ENCODE measurements around the gene SOX13. TPM values are rescaled to one million over a fixed set of nuclear protein-coding genes. Genes with fewer than 3 reads are reported as not detected.

SOX13 gene
- total and polyA plus RNA-seq, 2 of the 4 experiments (the other 2 are of a cell fraction) = 0.54 to 3.5 TPM

DNA sequence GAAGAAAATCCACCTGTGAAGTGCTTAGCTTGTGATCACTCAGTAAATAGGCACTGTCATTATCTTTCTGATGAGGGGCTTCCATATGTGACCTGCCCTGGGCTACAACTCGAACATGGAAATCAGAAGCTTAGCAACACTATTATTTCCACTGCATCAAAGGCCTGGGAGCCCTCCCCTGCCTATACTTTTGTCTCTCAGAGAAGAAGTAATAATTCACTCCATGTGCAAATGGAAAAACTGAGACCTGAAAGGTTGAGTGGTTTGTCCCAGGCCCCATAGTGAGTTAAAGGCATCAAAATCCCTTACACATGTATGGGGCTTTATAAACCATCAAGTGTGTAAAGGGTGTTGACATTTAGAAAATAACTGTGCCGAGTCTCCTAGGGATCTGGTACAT, 20.9 kb downstream of the SOX13 start:
- Histone ChIP-seq H2AFZ (replicated peaks; ENCODE audit: low read length, poor library complexity) (no peak overlapping the region), H2BK15ac (ENCODE audit: low read depth, low read length) (no peak overlapping the region), H3K18ac (ENCODE audit: low read depth, low read length) (no peak overlapping the region), H2BK20ac (ENCODE audit: low read depth, low read length) (no peak overlapping the region), H2AK5ac (ENCODE audit: low read depth, low read length) (no peak overlapping the region), H3K9ac (ENCODE audit: low read depth, low read length) (no peak overlapping the region), H3K56ac (ENCODE audit: extremely low read depth, insufficient read depth, low read length) (no peak overlapping the region), H4K20me1 (ENCODE audit: insufficient read depth, low read length) (no peaks in the 10 kb centered on the region), H4K91ac (ENCODE audit: insufficient read depth, low read depth, low read length) (no peak overlapping the region), H2AK9ac (replicated peaks; ENCODE audit: low read depth, low read length, poor library complexity) (no peak overlapping the region), H2BK5ac (ENCODE audit: low read depth, low read length, poor library complexity, severe bottlenecking) (no peak overlapping the region), H3K36me3 (ENCODE audit: control insufficient read depth, insufficient read depth, low read length) (no peaks in the 10 kb centered on the region), H3K4ac (ENCODE audit: low read depth, low read length) (no peak overlapping the region), H4K5ac (ENCODE audit: low read depth, low read length) (no peak overlapping the region), H4K8ac (ENCODE audit: low read depth in 2 of 2, low read length in 2 of 2) (no peak overlapping the region), H3K79me1 (ENCODE audit: low read depth in 1 of 2, low read length in 2 of 2) (peaks cover 0 to 5% of the 10 kb centered on the region in 2 experiments; a peak in 1 of 4 replicates), H3K9me3 (ENCODE audit: control insufficient read depth, insufficient read depth, low read length) (no peaks in the 10 kb centered on the region), H2BK120ac (ENCODE audit: low read depth, low read length) (no peak overlapping the region), H3K4me3 (ENCODE audit: insufficient read depth, low read depth, low read length) (no peak overlapping the region), H3K4me2 (ENCODE audit: low read depth, low read length) (no peak overlapping the region), H3K23ac (ENCODE audit: low read depth, low read length) (no peak overlapping the region), H3K27me3 (ENCODE audit: control insufficient read depth, insufficient read depth, low read length) (no peaks in the 10 kb centered on the region), H3K9me1 (ENCODE audit: insufficient read depth, low read length) (no peaks in the 10 kb centered on the region), H3K4me1 (ENCODE audit: control insufficient read depth, insufficient read depth, low read length) (peaks cover 3% of the 10 kb centered on the region; the same call in 1 of the 2 replicates), H3K14ac (replicated peaks; ENCODE audit: low read depth, low read length) (no peak overlapping the region), H3K27ac (ENCODE audit: insufficient read depth, low read length) (no peak overlapping the region)
- intact Hi-C loops (cut with micrococcal nuclease) = no loop called here
- BruUV-seq (replicated peaks) = no TSS peak
- dilution Hi-C loops (cut with HindIII; ENCODE audit: low sequenced_read_pairs, unreplicated experiment) = no loop called here
- ChIA-PET POLR2A (ENCODE audit: unreplicated experiment) (no interaction called here), CTCF (no interaction called here)
- TF ChIP-seq FOS (IDR thresholded peaks at IDR 0.05; ENCODE audit: low read depth, low read length) (no peak), BHLHE40 (IDR thresholded peaks at IDR 0.05; ENCODE audit: low read depth, low read length) (no peak), USF2 (IDR thresholded peaks at IDR 0.05; ENCODE audit: low read depth, low read length) (no peak), MAFK (IDR thresholded peaks at IDR 0.05; ENCODE audit: low read depth, low read length) (no peak), ELK1 (IDR thresholded peaks at IDR 0.05; ENCODE audit: borderline replicate concordance, low read depth, low read length) (no peak), RAD21 (IDR thresholded peaks at IDR 0.05; ENCODE audit: low read length) (no peak), RFX5 (IDR thresholded peaks at IDR 0.05; ENCODE audit: low read depth, low read length) (no peak)
- in situ Hi-C loops (cut with MboI; ENCODE audit: low sequenced_read_pairs) = no loop called here
- DNase-seq = no peak
- no CpG with 5 or more reads among the region's 2 CpGs for WGBS, 2 experiments (ENCODE audit: extremely low coverage in 2 of 2, insufficient read length in 1 of 2)
- no peak for ATAC-seq (ENCODE audit: low read depth)
